Measurements from ENCODE around the gene MAP9.
"Not testable (repeated sequence)": the region's sequence is repeated elsewhere in the genome, so short reads cannot be mapped to it uniquely, and the experiment has no call there.

Gene MAP9

GRCh38 chr4:155342142-155342541 lies 34.6 kb downstream of the MAP9 start:
- no peak for DNase-seq
- no peak for ATAC-seq

- DNase-seq: no peak
- no peak for ATAC-seq
These were observed 36.8 kb downstream of the MAP9 start for GRCh38 chr4:155339999-155340398.

- DNase-seq (no peak), ATAC-seq (no peak)
These were observed 37.2 kb downstream of the MAP9 start for GRCh38 chr4:155339588-155339987.

GRCh38 chr4:155338196-155338595 lies 38.6 kb downstream of the MAP9 start:
- no peak for ATAC-seq
- no peak for DNase-seq

- no peak for DNase-seq
- ATAC-seq: no peak
These were observed 40.5 kb downstream of the MAP9 start for GRCh38 chr4:155336242-155336641.

- DNase-seq (no peak), ATAC-seq (no peak)
These were observed 45.3 kb downstream of the MAP9 start for GRCh38 chr4:155331478-155331877.

GRCh38 chr4:155322782-155323181 lies 54.0 kb downstream of the MAP9 start:
- ATAC-seq: no peak
- no peak for DNase-seq

- DNase-seq: no peak
- ATAC-seq: no peak
These were observed 55.8 kb downstream of the MAP9 start for GRCh38 chr4:155321006-155321405.

GRCh38 chr4:155319516-155319915 lies 57.2 kb downstream of the MAP9 start:
- ATAC-seq (no peak), DNase-seq (no peak)

- DNase-seq, ATAC-seq: not testable (repeated sequence)
These were observed 64.7 kb downstream of the MAP9 start for GRCh38 chr4:155312027-155312426.

- no peak for DNase-seq
- ATAC-seq: no peak
These were observed 69.0 kb downstream of the MAP9 start for GRCh38 chr4:155307731-155308277.

GRCh38 chr4:155305619-155306018 lies 71.1 kb downstream of the MAP9 start:
- no peak for DNase-seq
- ATAC-seq: no peak

- no peak for DNase-seq
- no peak for ATAC-seq
These were observed 72.4 kb downstream of the MAP9 start for GRCh38 chr4:155304375-155304774.

GRCh38 chr4:155299103-155299502 lies 77.7 kb downstream of the MAP9 start:
- no peak for DNase-seq

More at GRCh38 chr4:155299103-155299502, 77.7 kb downstream of the MAP9 start:
- ATAC-seq: no peak

Data from stimulated activated naive CD8-positive, alpha-beta T cell treated with anti-CD3 and anti-CD28 coated beads, Interleukin-15, Interleukin-2, amounts not matched to agents 100 U/mL and 50 U/mL, for 24 hours (primary cell).